H54 (cell line): Measurements from ENCODE around the gene TM2D1.
"Not testable (repeated sequence)": the region's sequence is repeated elsewhere in the genome, so short reads cannot be mapped to it uniquely, and the experiment has no call there.

Experiments used
- DNase-seq: peaks from one replicate; pipeline ENCODE4 v3.0.0; 2011; ENCODE audit warnings: low spot score, mixed read lengths; ENCODE audit not compliant: insufficient read length
- FAIRE-seq: peaks from 3 replicates; lab custom pipeline; 2011; peaks lifted over from hg19 to GRCh38; lab: Jason Lieb, UNC
- POLR2A ChIP-seq: IDR thresholded peaks from 2 replicates; pipeline ENCODE4 v1.6.1; 2011; ENCODE audit warnings: low read depth, mild to moderate bottlenecking, low read length

TM2D1 gene

DNA sequence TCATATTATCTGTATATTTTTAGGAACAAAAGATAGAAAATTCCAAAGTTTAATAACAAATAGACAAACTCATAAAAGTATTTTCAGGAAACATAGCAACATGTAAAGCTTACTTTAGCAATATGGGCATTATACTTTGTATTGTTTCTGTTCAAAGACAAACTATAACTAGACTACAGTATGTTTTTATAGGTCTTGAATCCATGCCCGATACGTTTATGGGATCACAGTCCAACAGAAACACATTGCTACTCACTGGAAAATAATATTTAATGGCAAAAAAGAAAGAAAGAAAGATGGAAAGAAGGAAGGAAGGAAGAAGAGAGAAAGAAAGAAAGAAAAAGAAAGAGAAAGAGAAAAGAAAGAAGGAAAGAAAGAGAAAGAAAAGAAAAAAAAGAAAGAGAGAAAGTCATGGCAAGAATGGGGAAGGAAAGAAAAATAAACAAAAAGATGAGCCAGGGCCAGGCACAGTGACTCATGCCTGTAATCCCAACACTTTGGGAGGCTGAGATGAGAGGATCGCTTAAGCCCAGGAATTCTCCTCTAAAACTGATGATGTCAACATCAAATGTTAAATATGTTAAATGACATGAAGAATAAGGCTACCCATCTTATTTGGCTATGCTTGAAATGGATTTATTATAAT lies 32.7 kb downstream of the TM2D1 start:
- DNase-seq, result peak; percentile 2
- no peak for TF ChIP-seq POLR2A
- peak; percentile 57 for FAIRE-seq

DNA sequence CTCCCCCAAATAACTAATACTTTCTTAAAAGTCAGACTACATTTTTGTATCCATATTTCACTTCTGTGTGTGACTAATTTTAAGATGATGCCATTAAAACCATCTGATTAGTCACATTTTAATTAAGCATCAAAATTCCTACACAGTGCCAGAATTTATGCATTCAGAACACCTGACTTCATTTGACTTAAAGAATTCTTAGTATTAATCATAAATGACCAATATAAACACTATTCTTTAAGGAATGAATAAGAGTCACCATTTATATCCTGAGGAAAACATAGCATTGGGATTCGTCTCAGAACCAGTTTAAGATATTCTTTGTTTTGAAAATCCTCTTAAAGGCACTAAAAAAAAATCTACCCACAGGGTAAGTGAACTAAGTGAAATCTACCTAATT lies 37.0 kb downstream of the TM2D1 start:
- DNase-seq (no peak), FAIRE-seq (no peak)
- TF ChIP-seq POLR2A, result no peak

GRCh38 chr1:61682891-61683290 lies 42.0 kb downstream of the TM2D1 start:
- no peak for TF ChIP-seq POLR2A
- FAIRE-seq (no peak), DNase-seq (no peak)

GRCh38 chr1:61680500-61680899 lies 44.4 kb downstream of the TM2D1 start:
- DNase-seq (no peak), FAIRE-seq (no peak)
- TF ChIP-seq POLR2A, result no peak

GRCh38 chr1:61676881-61677280 lies 48.1 kb downstream of the TM2D1 start:
- not testable (repeated sequence) for FAIRE-seq, DNase-seq

GRCh38 chr1:61674221-61674620 lies 50.7 kb downstream of the TM2D1 start:
- DNase-seq (no peak), FAIRE-seq (no peak)
- no peak for TF ChIP-seq POLR2A

GRCh38 chr1:61672376-61672775 lies 52.6 kb downstream of the TM2D1 start:
- FAIRE-seq (no peak), DNase-seq (no peak)
- TF ChIP-seq POLR2A, result no peak

DNA sequence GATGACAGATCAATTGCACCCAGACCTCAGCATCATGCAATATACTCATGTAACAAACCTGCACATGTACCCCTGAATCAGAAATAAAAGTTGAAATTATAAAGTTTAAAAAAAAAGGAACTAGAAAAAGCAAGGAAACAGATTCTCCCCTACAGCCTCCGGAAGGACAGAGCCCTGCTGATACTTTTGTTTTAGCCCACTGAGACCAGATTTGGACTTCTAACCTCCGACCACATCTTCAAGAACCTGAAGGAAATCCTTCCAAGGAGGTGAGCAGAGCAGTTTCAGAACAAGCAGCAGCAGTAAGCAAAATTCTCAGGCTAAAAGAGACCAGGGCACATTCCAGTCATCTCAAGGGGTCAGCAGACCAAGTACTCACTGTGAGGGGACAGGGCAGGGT lies 54.5 kb downstream of the TM2D1 start:
- no peak for TF ChIP-seq POLR2A
- FAIRE-seq, result no peak
- no peak for DNase-seq

DNA sequence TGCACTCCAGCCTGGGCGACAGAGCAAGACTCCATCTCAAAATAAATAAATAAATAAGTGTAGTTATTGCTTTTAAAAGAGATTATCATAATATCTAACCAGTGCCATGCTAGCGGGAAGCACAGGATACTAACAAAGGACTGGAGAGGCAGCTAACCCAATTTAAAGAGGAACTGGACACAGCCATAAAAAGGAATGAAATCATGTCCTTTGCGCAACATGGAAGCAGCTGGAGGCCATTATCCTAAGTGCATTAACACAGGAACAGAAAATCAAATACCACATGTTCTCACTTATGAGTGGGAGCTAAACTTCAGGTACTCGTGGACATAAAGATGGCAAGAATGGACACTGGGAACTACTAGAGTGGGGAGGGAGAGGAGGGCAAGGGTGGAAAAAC lies 54.9 kb downstream of the TM2D1 start:
- TF ChIP-seq POLR2A, result no peak
- no peak for FAIRE-seq
- DNase-seq, result no peak

- FAIRE-seq, result no peak
- DNase-seq, result no peak
Observed at GRCh38 chr1:61659061-61659460, 65.9 kb downstream of the TM2D1 start.

GRCh38 chr1:61655453-61655852 lies 69.5 kb downstream of the TM2D1 start:
- TF ChIP-seq POLR2A, result no peak
- FAIRE-seq (no peak), DNase-seq (no peak)

More at GRCh38 chr1:61659061-61659460, 65.9 kb downstream of the TM2D1 start:
- TF ChIP-seq POLR2A, result no peak

GRCh38 chr1:61654067-61654466 lies 70.9 kb downstream of the TM2D1 start:
- FAIRE-seq, result no peak
- TF ChIP-seq POLR2A, result no peak
- DNase-seq, result no peak

GRCh38 chr1:61648983-61649742 lies 75.8 kb downstream of the TM2D1 start:
- TF ChIP-seq POLR2A, result no peak
- DNase-seq (no peak), FAIRE-seq (no peak)

DNA sequence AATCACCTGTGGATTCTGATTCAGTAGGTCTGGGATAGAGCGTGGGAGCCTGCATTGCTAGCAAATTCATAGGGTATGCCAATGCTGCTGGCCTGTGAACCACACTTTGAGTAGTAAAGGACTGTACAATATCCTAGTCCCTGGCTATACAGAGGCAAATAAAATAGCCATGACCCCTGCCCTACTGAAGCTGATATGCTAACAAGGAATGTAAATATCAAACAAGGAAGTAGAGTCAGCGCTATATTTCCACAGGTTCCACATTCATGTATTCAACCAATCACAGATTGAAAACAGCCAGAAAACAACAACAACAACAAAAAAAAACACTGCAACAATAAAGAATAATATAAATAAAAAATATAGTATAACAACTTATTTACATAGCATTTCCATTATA lies 77.8 kb downstream of the TM2D1 start:
- no peak for TF ChIP-seq POLR2A
- DNase-seq (no peak), FAIRE-seq (no peak)

- DNase-seq, result no peak
- no peak for FAIRE-seq
- TF ChIP-seq POLR2A, result no peak
Observed at GRCh38 chr1:61645476-61645875, 79.5 kb downstream of the TM2D1 start.
